Pancreas (tissue), 10 donors: ENCODE results near the gene PPARA. TPM values are rescaled to one million over a fixed set of nuclear protein-coding genes. Genes with fewer than 3 reads are reported as not detected.

Experiments
- ATAC-seq, 4 donors: fragments of 200-7000 bp; cut with Tn5 transposase; one replicate each; pipeline versions ENCODE4 v1.8.0 to v1.9.1; 2020; ENCODE audit warnings: mild to moderate bottlenecking in 4 of 4, moderate library complexity in 4 of 4
- DNase-seq, 6 donors: peaks; one replicate each; pipeline ENCODE4 v3.0.0-alpha.2; 2020
- FAIRE-seq: peaks from 2 replicates; lab custom pipeline; 2012; peaks lifted over from hg19 to GRCh38; lab: Jason Lieb, UNC
- H3K27ac ChIP-seq, 4 donors: fragments of 200-600 bp; sonication (generic); 1 replicate in 3 of 4; 2 replicates in 1 of 4; pipeline versions ENCODE4 v1.5.0 to v1.8.0; 2020
- H3K27me3 ChIP-seq, 4 donors: fragments of 200-600 bp; one replicate each; pipeline ENCODE4 v1.8.0; 2021
- H3K36me3 ChIP-seq, 3 donors: fragments of 200-600 bp; sonication (generic) in 1 of 3; one replicate each; pipeline versions ENCODE4 v1.5.0 to v1.8.0; 2020 to 2021
- H3K4me1 ChIP-seq, 3 donors: fragments of 200-600 bp; one replicate each; pipeline ENCODE4 v1.8.0; 2021
- H3K4me3 ChIP-seq, 4 donors: fragments of 200-600 bp; sonication (generic) in 2 of 4; one replicate each; pipeline versions ENCODE4 v1.5.0 to v1.8.0; 2020 to 2021
- H3K9me3 ChIP-seq, 4 donors: fragments of 200-600 bp; one replicate each; pipeline ENCODE4 v1.8.0; 2021
- CTCF ChIP-seq, 4 donors: fragments of 200-600 bp; sonication (generic) in 3 of 4; IDR thresholded peaks; one replicate each; pipeline versions ENCODE4 v1.5.0 to v1.8.0; 2021; ENCODE audit warnings: antibody characterized with exemption in 4 of 4
- WGBS, 2 donors: extraction: QIAGEN DNeasy Blood & Tissue Kit; methylation state at CpG; one replicate each; pipeline ENCODE4 v1.1.7; 2013; 5-methylcytosine and 5-hydroxymethylcytosine counted together
- intact Hi-C, 3 donors: fragments of 100-400 bp; cut with DNase I; formaldehyde crosslinking; loops; one replicate each; pipeline versions ENCODE4 v1.11.1 to v1.14.2; 2022
- polyA plus RNA-seq, 2 donors: library from polyadenylated mRNA; stranded (reverse); fragments of 200-250 nt; gene quantifications; one replicate each; pipeline ENCODE4 v1.2.3, GENCODE V29; 2013
- total RNA-seq, 6 donors: library from RNA; stranded (reverse); fragmentation: NEBNext Ultra II Directional in 4 of 6; extraction: Animal tissue kit (Norgen Biotek cat#: 25700) in 4 of 6; gene quantifications; one replicate each; pipeline versions ENCODE4 v1.2.1 to v1.2.4, GENCODE V29; 2021 to 2023
- donor health status: healthy with polysubstance abuse.
- donor health status: DM: no; HTN: no; CAD: no; lungs with moderate emphysema.
- donor health status: DM: no; HTN: no; CAD: no.
- donor health status: control.
- donor health status: control.
- donor health status: Bipolar disorder and iron deficiency.
- donor health status: DM: yes; HTN: yes; CAD: no.
- donor health status: DM: no; HTN: no; CAD: no.
- donor health status: DM: no; HTN: no; CAD: no.
- donor health status: DM: yes; HTN: yes; CAD: no.

PPARA gene
- total and polyA plus RNA-seq, 8 donors = 4.1 to 24.5 (median 14.7) TPM

- Histone ChIP-seq H3K4me1 (peaks cover 0 to 20% (median 0%) of the 10 kb centered on the region in 3 donors), H3K27me3 (no peaks in the 10 kb centered on the region), H3K4me3 (no peak overlapping the region), H3K9me3 (no peaks in the 10 kb centered on the region), H3K36me3 (peaks cover 0 to under 1% (median 0%) of the 10 kb centered on the region in 3 donors), H3K27ac (peak overlapping the region in 1 of 4 donors; percentile 2)
- WGBS, 2 donors = 52 to 65% methylated on average over 11 of the region's 11 CpGs
- DNase-seq = peak in 1 of 6 donors; percentile 29
- TF ChIP-seq CTCF (IDR thresholded peaks at IDR 0.05) = no peak
- peak; percentile 61 to 72 (median 70) for ATAC-seq
- FAIRE-seq = no peak
- intact Hi-C loops = no loop called here
Measured at GRCh38 chr22:46172522-46173110, 22.3 kb downstream of the PPARA start.

- H3K4me3 ChIP-seq = no peak overlapping the region
- no peak for DNase-seq
- H3K27ac ChIP-seq = no peak overlapping the region
- H3K36me3 ChIP-seq = peaks cover 0 to 6% (median 0%) of the 10 kb centered on the region in 3 donors
- WGBS, 2 donors = 59 to 66% methylated on average over 3 of the region's 3 CpGs
- no peaks in the 10 kb centered on the region for H3K9me3 ChIP-seq
- intact Hi-C loops = no loop called here
- no peak for TF ChIP-seq CTCF (IDR thresholded peaks at IDR 0.05)
- H3K4me1 ChIP-seq = peaks cover 0 to 20% (median 0%) of the 10 kb centered on the region in 3 donors
- FAIRE-seq = no peak
- ATAC-seq = no peak
- H3K27me3 ChIP-seq = no peaks in the 10 kb centered on the region
Measured at GRCh38 chr22:46173152-46173551, 22.8 kb downstream of the PPARA start.

- WGBS, 2 donors = 95 to 96% methylated on average over 5 of the region's 5 CpGs
- ATAC-seq = no peak
Measured at GRCh38 chr22:46175631-46176030, 25.3 kb downstream of the PPARA start.

GRCh38 chr22:46176508-46177003, 26.2 kb downstream of the PPARA start:
- WGBS, 2 donors = 93 to 96% methylated on average over 9 of the region's 9 CpGs
- Histone ChIP-seq H3K9me3 (peaks cover 0 to 5% (median 2%) of the 10 kb centered on the region in 4 donors), H3K4me1 (peaks cover 0 to 13% (median 0%) of the 10 kb centered on the region in 3 donors), H3K4me3 (no peak overlapping the region), H3K27ac (no peak overlapping the region), H3K27me3 (no peaks in the 10 kb centered on the region), H3K36me3 (peaks cover 0 to 7% (median 0%) of the 10 kb centered on the region in 3 donors)
- no peak for TF ChIP-seq CTCF (IDR thresholded peaks at IDR 0.05)
- DNase-seq (no peak), FAIRE-seq (no peak), ATAC-seq (no peak)
- intact Hi-C loops = no loop called here

More at GRCh38 chr22:46175631-46176030, 25.3 kb downstream of the PPARA start:
- Histone ChIP-seq H3K27ac (no peak overlapping the region), H3K27me3 (no peaks in the 10 kb centered on the region), H3K36me3 (peaks cover 0 to 7% (median 0%) of the 10 kb centered on the region in 3 donors), H3K4me1 (peaks cover 0 to 19% (median 0%) of the 10 kb centered on the region in 3 donors), H3K9me3 (peaks cover 0 to 5% (median 2%) of the 10 kb centered on the region in 4 donors), H3K4me3 (no peak overlapping the region)
- no peak for FAIRE-seq
- TF ChIP-seq CTCF (IDR thresholded peaks at IDR 0.05) = no peak
- intact Hi-C loops = no loop called here
- no peak for DNase-seq
